ENCODE measurements around the gene DYSF. TPM values are rescaled to one million over a fixed set of nuclear protein-coding genes. Genes with fewer than 3 reads are reported as not detected.

DYSF gene
- total RNA-seq, 4 donors from 2014 or later: 2.6 to 20.7 (median 12.7) TPM

- no peaks in the 10 kb centered on the region for H3K4me1 ChIP-seq
- no peak for DNase-seq
- no peak overlapping the region for H3K27ac ChIP-seq
- no peaks in the 10 kb centered on the region for H3K27me3 ChIP-seq
- H3K4me3 ChIP-seq: no peak overlapping the region
- intact Hi-C loops (cut with DNase I; ENCODE audit: low total_unique reads): no loop called here
- H3K9me3 ChIP-seq: no peaks in the 10 kb centered on the region
- TF ChIP-seq CTCF (IDR thresholded peaks at IDR 0.05) (no peak), POLR2A (IDR thresholded peaks at IDR 0.05) (no peak)
- H3K36me3 ChIP-seq: no peaks in the 10 kb centered on the region
These were observed 178.1 kb downstream of the DYSF start for GRCh38 chr2:71631411-71631931.

GRCh38 chr2:71633086-71633485 is 179.7 kb downstream of the DYSF start:
- no peak overlapping the region for H3K4me3 ChIP-seq
- intact Hi-C loops (cut with DNase I; ENCODE audit: low total_unique reads): no loop called here
- no peaks in the 10 kb centered on the region for H3K9me3 ChIP-seq
- H3K36me3 ChIP-seq: no peaks in the 10 kb centered on the region
- no peak overlapping the region for H3K27ac ChIP-seq
- H3K27me3 ChIP-seq: no peaks in the 10 kb centered on the region
- no peak for DNase-seq
- no peaks in the 10 kb centered on the region for H3K4me1 ChIP-seq
- TF ChIP-seq POLR2A (IDR thresholded peaks at IDR 0.05) (no peak), CTCF (IDR thresholded peaks at IDR 0.05) (no peak)

- DNase-seq: no peak
- Histone ChIP-seq H3K4me3 (no peak overlapping the region), H3K27me3 (no peaks in the 10 kb centered on the region), H3K27ac (no peak overlapping the region), H3K9me3 (no peaks in the 10 kb centered on the region), H3K36me3 (no peaks in the 10 kb centered on the region), H3K4me1 (no peaks in the 10 kb centered on the region)
- intact Hi-C loops (cut with DNase I; ENCODE audit: low total_unique reads): no loop called here
- TF ChIP-seq POLR2A (IDR thresholded peaks at IDR 0.05) (no peak), CTCF (IDR thresholded peaks at IDR 0.05) (no peak)
These were observed 181.2 kb downstream of the DYSF start for GRCh38 chr2:71634567-71634966.

- no peak for TF ChIP-seq POLR2A (IDR thresholded peaks at IDR 0.05)
- TF ChIP-seq CTCF (IDR thresholded peaks at IDR 0.05): no peak
- no peak overlapping the region for H3K4me3 ChIP-seq
- DNase-seq: no peak
- no peaks in the 10 kb centered on the region for H3K9me3 ChIP-seq
- H3K36me3 ChIP-seq: no peaks in the 10 kb centered on the region
- no peaks in the 10 kb centered on the region for H3K27me3 ChIP-seq
- intact Hi-C loops (cut with DNase I; ENCODE audit: low total_unique reads): no loop called here
- H3K27ac ChIP-seq: no peak overlapping the region
- no peaks in the 10 kb centered on the region for H3K4me1 ChIP-seq
These were observed 182.4 kb downstream of the DYSF start for GRCh38 chr2:71635798-71636197.

GRCh38 chr2:71637168-71637567 is 183.8 kb downstream of the DYSF start:
- Histone ChIP-seq H3K27ac (no peak overlapping the region), H3K4me1 (no peaks in the 10 kb centered on the region), H3K27me3 (no peaks in the 10 kb centered on the region), H3K9me3 (no peaks in the 10 kb centered on the region), H3K4me3 (no peak overlapping the region), H3K36me3 (no peaks in the 10 kb centered on the region)
- TF ChIP-seq CTCF (IDR thresholded peaks at IDR 0.05): no peak
- TF ChIP-seq POLR2A (IDR thresholded peaks at IDR 0.05): no peak
- no peak for DNase-seq
- intact Hi-C loops (cut with DNase I; ENCODE audit: low total_unique reads): no loop called here
